ENCODE data around the gene GPC5.

Gene GPC5

GRCh38 chr13:92721620-92722019 lies 1323.2 kb downstream of the GPC5 start:
- Histone ChIP-seq H3K9me3 (ENCODE audit: insufficient read depth, low read length) (no peaks in the 10 kb centered on the region), H3K79me2 (ENCODE audit: insufficient read depth, low read length) (no peaks in the 10 kb centered on the region), H3K27me3 (ENCODE audit: low read length) (no peaks in the 10 kb centered on the region), H3K27ac (ENCODE audit: low read depth, low read length) (no peak overlapping the region), H3K9ac (ENCODE audit: low read length) (no peak overlapping the region), H2AFZ (ENCODE audit: low read depth, low read length, severe bottlenecking) (no peak overlapping the region), H3K36me3 (ENCODE audit: low read length) (no peaks in the 10 kb centered on the region), H3K4me3 (ENCODE audit: insufficient read depth, low read length, poor library complexity, severe bottlenecking) (no peak overlapping the region), H3F3A (ENCODE audit: insufficient read depth) (no peaks in the 10 kb centered on the region), H4K20me1 (ENCODE audit: low read depth, low read length) (no peaks in the 10 kb centered on the region), H3K9me2 (replicated peaks; ENCODE audit: insufficient read depth, low read length) (no peaks in the 10 kb centered on the region), H3K4me2 (ENCODE audit: low read depth, low read length, poor library complexity, severe bottlenecking) (no peak overlapping the region)
- TF ChIP-seq, protein P1, sequence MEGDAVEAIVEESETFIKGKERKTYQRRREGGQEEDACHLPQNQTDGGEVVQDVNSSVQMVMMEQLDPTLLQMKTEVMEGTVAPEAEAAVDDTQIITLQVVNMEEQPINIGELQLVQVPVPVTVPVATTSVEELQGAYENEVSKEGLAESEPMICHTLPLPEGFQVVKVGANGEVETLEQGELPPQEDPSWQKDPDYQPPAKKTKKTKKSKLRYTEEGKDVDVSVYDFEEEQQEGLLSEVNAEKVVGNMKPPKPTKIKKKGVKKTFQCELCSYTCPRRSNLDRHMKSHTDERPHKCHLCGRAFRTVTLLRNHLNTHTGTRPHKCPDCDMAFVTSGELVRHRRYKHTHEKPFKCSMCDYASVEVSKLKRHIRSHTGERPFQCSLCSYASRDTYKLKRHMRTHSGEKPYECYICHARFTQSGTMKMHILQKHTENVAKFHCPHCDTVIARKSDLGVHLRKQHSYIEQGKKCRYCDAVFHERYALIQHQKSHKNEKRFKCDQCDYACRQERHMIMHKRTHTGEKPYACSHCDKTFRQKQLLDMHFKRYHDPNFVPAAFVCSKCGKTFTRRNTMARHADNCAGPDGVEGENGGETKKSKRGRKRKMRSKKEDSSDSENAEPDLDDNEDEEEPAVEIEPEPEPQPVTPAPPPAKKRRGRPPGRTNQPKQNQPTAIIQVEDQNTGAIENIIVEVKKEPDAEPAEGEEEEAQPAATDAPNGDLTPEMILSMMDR (IDR thresholded peaks at IDR 0.05; ENCODE audit: insufficient read depth, low read length, poor library complexity, severe bottlenecking): no peak
- TF ChIP-seq EZH2phosphoT487 (conservative IDR thresholded peaks at IDR 0.05; ENCODE audit: low read length): no peak

GRCh38 chr13:92727118-92727517 lies 1328.7 kb downstream of the GPC5 start:
- no peaks in the 10 kb centered on the region for H3K79me2 ChIP-seq (ENCODE audit: insufficient read depth, low read length)
- no peaks in the 10 kb centered on the region for H3K36me3 ChIP-seq (ENCODE audit: low read length)
- H3K9me3 ChIP-seq (ENCODE audit: insufficient read depth, low read length): no peaks in the 10 kb centered on the region
- TF ChIP-seq, protein P1 (IDR thresholded peaks at IDR 0.05; ENCODE audit: insufficient read depth, low read length, poor library complexity, severe bottlenecking): no peak
- TF ChIP-seq EZH2phosphoT487 (conservative IDR thresholded peaks at IDR 0.05; ENCODE audit: low read length): no peak
- H3K27ac ChIP-seq (ENCODE audit: low read depth, low read length): no peak overlapping the region
- H3K9ac ChIP-seq (ENCODE audit: low read length): no peak overlapping the region
- no peak overlapping the region for H2AFZ ChIP-seq (ENCODE audit: low read depth, low read length, severe bottlenecking)
- no peak overlapping the region for H3K4me2 ChIP-seq (ENCODE audit: low read depth, low read length, poor library complexity, severe bottlenecking)
- H4K20me1 ChIP-seq (ENCODE audit: low read depth, low read length): no peaks in the 10 kb centered on the region
- no peaks in the 10 kb centered on the region for H3K27me3 ChIP-seq (ENCODE audit: low read length)
- no peak overlapping the region for H3K4me3 ChIP-seq (ENCODE audit: insufficient read depth, low read length, poor library complexity, severe bottlenecking)
- no peaks in the 10 kb centered on the region for H3F3A ChIP-seq (ENCODE audit: insufficient read depth)
- H3K9me2 ChIP-seq (replicated peaks; ENCODE audit: insufficient read depth, low read length): no peaks in the 10 kb centered on the region

DNA sequence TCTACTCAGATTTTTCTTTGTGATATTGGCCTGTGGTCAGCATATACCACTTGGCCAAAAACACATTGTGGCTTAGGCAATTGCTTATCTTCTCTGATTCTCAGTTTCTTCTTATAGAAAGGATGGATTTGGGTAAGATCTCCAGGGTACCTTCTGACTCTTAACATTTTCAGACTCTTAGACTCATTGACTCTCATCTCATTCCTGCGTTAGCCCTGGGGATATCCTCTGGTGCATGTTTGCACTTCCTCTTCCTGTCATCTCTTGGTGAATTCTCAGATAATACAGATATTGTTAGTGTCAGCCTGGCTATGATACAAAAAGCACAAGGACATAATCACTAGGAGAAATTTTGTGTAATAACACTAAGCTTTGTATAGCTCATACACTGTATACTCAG lies 1335.6 kb downstream of the GPC5 start:
- no peaks in the 10 kb centered on the region for H3K9me2 ChIP-seq (replicated peaks; ENCODE audit: insufficient read depth, low read length)
- TF ChIP-seq, protein P1 (IDR thresholded peaks at IDR 0.05; ENCODE audit: insufficient read depth, low read length, poor library complexity, severe bottlenecking): no peak
- no peak overlapping the region for H3K4me2 ChIP-seq (ENCODE audit: low read depth, low read length, poor library complexity, severe bottlenecking)

DNA sequence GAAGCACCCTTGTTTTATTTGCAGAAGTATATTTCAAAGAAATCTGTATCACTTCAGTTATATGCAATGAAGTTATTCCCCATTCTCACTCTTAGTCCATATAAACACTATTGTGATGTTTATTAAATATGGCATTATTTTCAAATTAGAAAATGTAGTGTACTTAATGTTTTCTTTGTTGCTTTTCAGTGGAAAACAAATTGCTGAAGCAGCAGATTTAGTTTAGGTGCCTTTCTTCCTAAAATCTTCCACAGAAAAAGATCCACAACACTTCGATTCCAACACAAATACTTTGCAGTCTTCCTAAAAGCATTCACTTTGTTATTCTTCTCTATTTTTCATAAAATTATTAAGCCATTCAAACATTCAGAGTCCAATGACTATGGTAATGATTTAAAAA lies 1336.1 kb downstream of the GPC5 start:
- H3K27ac ChIP-seq (ENCODE audit: low read depth, low read length): no peak overlapping the region
- no peaks in the 10 kb centered on the region for H3K9me3 ChIP-seq (ENCODE audit: insufficient read depth, low read length)
- no peak overlapping the region for H3K4me3 ChIP-seq (ENCODE audit: insufficient read depth, low read length, poor library complexity, severe bottlenecking)
- TF ChIP-seq, protein P1 (IDR thresholded peaks at IDR 0.05; ENCODE audit: insufficient read depth, low read length, poor library complexity, severe bottlenecking): no peak
- no peak for TF ChIP-seq EZH2phosphoT487 (conservative IDR thresholded peaks at IDR 0.05; ENCODE audit: low read length)
- H4K20me1 ChIP-seq (ENCODE audit: low read depth, low read length): no peaks in the 10 kb centered on the region
- no peak overlapping the region for H2AFZ ChIP-seq (ENCODE audit: low read depth, low read length, severe bottlenecking)
- no peaks in the 10 kb centered on the region for H3F3A ChIP-seq (ENCODE audit: insufficient read depth)
- H3K36me3 ChIP-seq (ENCODE audit: low read length): no peaks in the 10 kb centered on the region
- H3K9me2 ChIP-seq (replicated peaks; ENCODE audit: insufficient read depth, low read length): no peaks in the 10 kb centered on the region
- H3K9ac ChIP-seq (ENCODE audit: low read length): no peak overlapping the region
- no peak overlapping the region for H3K4me2 ChIP-seq (ENCODE audit: low read depth, low read length, poor library complexity, severe bottlenecking)
- no peaks in the 10 kb centered on the region for H3K79me2 ChIP-seq (ENCODE audit: insufficient read depth, low read length)
- no peaks in the 10 kb centered on the region for H3K27me3 ChIP-seq (ENCODE audit: low read length)

More for the DNA sequence above, 1335.6 kb downstream of the GPC5 start:
- Histone ChIP-seq H3K36me3 (ENCODE audit: low read length) (no peaks in the 10 kb centered on the region), H3K9ac (ENCODE audit: low read length) (no peak overlapping the region), H3K27me3 (ENCODE audit: low read length) (no peaks in the 10 kb centered on the region), H3K4me3 (ENCODE audit: insufficient read depth, low read length, poor library complexity, severe bottlenecking) (no peak overlapping the region), H3K9me3 (ENCODE audit: insufficient read depth, low read length) (no peaks in the 10 kb centered on the region), H2AFZ (ENCODE audit: low read depth, low read length, severe bottlenecking) (no peak overlapping the region), H3K79me2 (ENCODE audit: insufficient read depth, low read length) (no peaks in the 10 kb centered on the region), H3F3A (ENCODE audit: insufficient read depth) (no peaks in the 10 kb centered on the region), H3K27ac (ENCODE audit: low read depth, low read length) (no peak overlapping the region), H4K20me1 (ENCODE audit: low read depth, low read length) (no peaks in the 10 kb centered on the region)

All from SU-DHL-6 (cell line).